Measurements from ENCODE around the gene SDK1. TPM values are rescaled to one million over a fixed set of nuclear protein-coding genes. Genes with fewer than 3 reads are reported as not detected.

The SDK1 gene
- total RNA-seq, 1 experiment from 2014 or later = 7.1 TPM

DNA sequence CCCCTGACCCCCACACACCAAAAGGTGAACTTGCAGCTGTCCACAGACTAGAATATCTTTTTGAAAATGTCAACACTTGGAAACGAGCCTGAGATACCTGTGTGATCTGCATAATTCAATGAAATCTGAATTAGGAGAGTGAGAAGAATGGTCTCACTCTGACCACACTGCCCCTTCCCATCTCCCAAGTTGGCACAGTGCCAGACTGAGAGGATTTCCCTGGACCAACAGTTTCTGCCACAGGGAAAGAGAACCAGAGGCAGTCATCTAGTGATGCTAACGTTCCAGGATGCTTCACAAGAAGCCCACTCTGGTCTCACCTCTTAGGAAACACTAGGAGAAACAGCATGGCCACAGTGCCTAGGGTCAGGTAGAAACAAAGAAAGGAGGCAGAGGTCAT, 479.0 kb downstream of the SDK1 start:
- TF ChIP-seq, protein P1, sequence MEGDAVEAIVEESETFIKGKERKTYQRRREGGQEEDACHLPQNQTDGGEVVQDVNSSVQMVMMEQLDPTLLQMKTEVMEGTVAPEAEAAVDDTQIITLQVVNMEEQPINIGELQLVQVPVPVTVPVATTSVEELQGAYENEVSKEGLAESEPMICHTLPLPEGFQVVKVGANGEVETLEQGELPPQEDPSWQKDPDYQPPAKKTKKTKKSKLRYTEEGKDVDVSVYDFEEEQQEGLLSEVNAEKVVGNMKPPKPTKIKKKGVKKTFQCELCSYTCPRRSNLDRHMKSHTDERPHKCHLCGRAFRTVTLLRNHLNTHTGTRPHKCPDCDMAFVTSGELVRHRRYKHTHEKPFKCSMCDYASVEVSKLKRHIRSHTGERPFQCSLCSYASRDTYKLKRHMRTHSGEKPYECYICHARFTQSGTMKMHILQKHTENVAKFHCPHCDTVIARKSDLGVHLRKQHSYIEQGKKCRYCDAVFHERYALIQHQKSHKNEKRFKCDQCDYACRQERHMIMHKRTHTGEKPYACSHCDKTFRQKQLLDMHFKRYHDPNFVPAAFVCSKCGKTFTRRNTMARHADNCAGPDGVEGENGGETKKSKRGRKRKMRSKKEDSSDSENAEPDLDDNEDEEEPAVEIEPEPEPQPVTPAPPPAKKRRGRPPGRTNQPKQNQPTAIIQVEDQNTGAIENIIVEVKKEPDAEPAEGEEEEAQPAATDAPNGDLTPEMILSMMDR (IDR thresholded peaks at IDR 0.05; ENCODE audit: insufficient read depth in 1 of 2, low read depth in 1 of 2, low read length in 1 of 2, severe bottlenecking in 1 of 2, unreplicated experiment in 1 of 2) = no peak
- no peak overlapping the region for H3K4me3 ChIP-seq (ENCODE audit: low read depth, low read length)
- POLR2A ChIA-PET = no interaction called here
- H3K36me3 ChIP-seq (ENCODE audit: control insufficient read depth, insufficient read depth, low read length) = no peaks in the 10 kb centered on the region
- Mint-ChIP-seq H3K9me3 (ENCODE audit: unreplicated experiment) (peaks cover 17% of the 10 kb centered on the region), H3K36me3 (ENCODE audit: insufficient read depth, unreplicated experiment) (no peaks in the 10 kb centered on the region), H3K4me1 (ENCODE audit: low read depth, unreplicated experiment) (no peaks in the 10 kb centered on the region), H3K4me3 (ENCODE audit: unreplicated experiment) (no peak overlapping the region), H3K27ac (ENCODE audit: unreplicated experiment) (no peak overlapping the region), H3K27me3 (ENCODE audit: insufficient read depth, unreplicated experiment) (no peaks in the 10 kb centered on the region)
- no peaks in the 10 kb centered on the region for H3K27me3 ChIP-seq (replicated peaks; ENCODE audit: control insufficient read depth, insufficient read depth, low read length)
- no peaks in the 10 kb centered on the region for H3K4me1 ChIP-seq
- DNase-seq = no peak
- peaks cover 6% of the 10 kb centered on the region; the same call in 1 of the 2 replicates for H3K9me3 ChIP-seq
- intact Hi-C loops (cut with micrococcal nuclease; ENCODE audit: unreplicated experiment) = no loop called here
- CTCF ChIA-PET = no interaction called here
- BruUV-seq (replicated peaks) = no TSS peak

DNA sequence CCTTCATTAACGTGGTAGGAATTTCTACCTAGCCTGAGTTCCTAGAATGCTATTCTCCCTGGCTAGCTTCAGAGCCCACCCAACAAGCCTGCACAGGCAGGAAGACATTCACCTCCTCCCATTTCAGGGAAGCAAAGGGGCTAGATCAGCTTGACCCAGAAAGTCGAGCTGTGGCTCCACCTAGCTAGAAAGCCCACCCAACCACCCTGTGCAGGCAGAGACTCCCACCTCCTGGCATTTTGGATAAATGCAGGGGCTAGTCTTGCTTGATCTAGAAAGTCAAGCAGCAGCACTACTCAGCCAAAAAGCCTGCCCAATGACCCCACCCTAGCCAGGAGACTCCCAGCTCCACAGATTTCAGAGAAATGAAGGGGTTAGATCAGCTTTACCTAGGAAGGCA, 479.5 kb downstream of the SDK1 start:
- ChIA-PET CTCF (no interaction called here), POLR2A (no interaction called here)
- Histone ChIP-seq H3K36me3 (ENCODE audit: control insufficient read depth, insufficient read depth, low read length) (no peaks in the 10 kb centered on the region), H3K4me1 (no peaks in the 10 kb centered on the region), H3K9me3 (peaks cover 6% of the 10 kb centered on the region; the same call in 1 of the 2 replicates), H3K27me3 (replicated peaks; ENCODE audit: control insufficient read depth, insufficient read depth, low read length) (no peaks in the 10 kb centered on the region), H3K4me3 (ENCODE audit: low read depth, low read length) (no peak overlapping the region)
- intact Hi-C loops (cut with micrococcal nuclease; ENCODE audit: unreplicated experiment) = no loop called here
- no peaks in the 10 kb centered on the region for H3K4me1 Mint-ChIP-seq (ENCODE audit: low read depth, unreplicated experiment)
- peaks cover 17% of the 10 kb centered on the region for H3K9me3 Mint-ChIP-seq (ENCODE audit: unreplicated experiment)
- H3K27me3 Mint-ChIP-seq (ENCODE audit: insufficient read depth, unreplicated experiment) = no peaks in the 10 kb centered on the region
- no peak overlapping the region for H3K4me3 Mint-ChIP-seq (ENCODE audit: unreplicated experiment)
- no peaks in the 10 kb centered on the region for H3K36me3 Mint-ChIP-seq (ENCODE audit: insufficient read depth, unreplicated experiment)
- no TSS peak for BruUV-seq (replicated peaks)
- H3K27ac Mint-ChIP-seq (ENCODE audit: unreplicated experiment) = no peak overlapping the region
- no peak for DNase-seq
- TF ChIP-seq, protein P1 (IDR thresholded peaks at IDR 0.05; ENCODE audit: insufficient read depth in 1 of 2, low read depth in 1 of 2, low read length in 1 of 2, severe bottlenecking in 1 of 2, unreplicated experiment in 1 of 2) = no peak

DNA sequence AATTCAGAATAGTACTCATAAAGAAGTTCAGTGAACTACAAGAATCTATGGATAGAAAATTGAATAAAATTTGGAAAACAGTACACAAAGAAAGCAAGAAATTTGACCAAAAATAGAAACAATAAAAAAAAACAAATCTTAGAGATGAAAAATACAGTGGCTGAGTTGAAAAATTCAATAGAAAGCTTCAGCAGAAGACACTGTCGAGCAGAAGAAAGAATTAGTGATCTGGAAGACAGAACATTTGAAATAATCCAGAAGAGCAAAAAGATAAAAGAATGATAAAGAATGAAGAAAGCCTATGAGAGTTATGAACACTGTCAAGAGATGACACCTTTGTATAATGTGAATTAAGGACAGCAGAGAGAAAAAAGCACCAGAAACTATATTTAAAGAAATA, 480.6 kb downstream of the SDK1 start:
- Histone ChIP-seq H3K4me3 (ENCODE audit: low read depth, low read length) (no peak overlapping the region), H3K36me3 (ENCODE audit: control insufficient read depth, insufficient read depth, low read length) (no peaks in the 10 kb centered on the region), H3K9me3 (peaks cover 6% of the 10 kb centered on the region; the same call in 1 of the 2 replicates), H3K27me3 (replicated peaks; ENCODE audit: control insufficient read depth, insufficient read depth, low read length) (no peaks in the 10 kb centered on the region), H3K4me1 (no peaks in the 10 kb centered on the region)
- Mint-ChIP-seq H3K4me1 (ENCODE audit: low read depth, unreplicated experiment) (no peaks in the 10 kb centered on the region), H3K9me3 (ENCODE audit: unreplicated experiment) (peaks cover 17% of the 10 kb centered on the region), H3K4me3 (ENCODE audit: unreplicated experiment) (no peak overlapping the region), H3K36me3 (ENCODE audit: insufficient read depth, unreplicated experiment) (no peaks in the 10 kb centered on the region), H3K27ac (ENCODE audit: unreplicated experiment) (no peak overlapping the region), H3K27me3 (ENCODE audit: insufficient read depth, unreplicated experiment) (no peaks in the 10 kb centered on the region)
- CTCF ChIA-PET = no interaction called here
- DNase-seq = no peak
- intact Hi-C loops (cut with micrococcal nuclease; ENCODE audit: unreplicated experiment) = no loop called here
- no TSS peak for BruUV-seq (replicated peaks)
- TF ChIP-seq, protein P1 (IDR thresholded peaks at IDR 0.05; ENCODE audit: insufficient read depth in 1 of 2, low read depth in 1 of 2, low read length in 1 of 2, severe bottlenecking in 1 of 2, unreplicated experiment in 1 of 2) = no peak
- POLR2A ChIA-PET = no interaction called here

Measured in Caco-2 (cell line).